HEK293T (cell line): ENCODE results near the gene FTSJ3.

Experiments
- ARNT ChIP-seq: fragments of 450-650 bp; IDR thresholded peaks from 2 replicates; pipeline ENCODE4 v1.6.1; 2017; ENCODE audit warnings: mild to moderate bottlenecking
- BHLHE40 ChIP-seq: fragments of 450-650 bp; IDR thresholded peaks from 2 replicates; pipeline ENCODE4 v1.6.1; 2016; ENCODE audit warnings: mild to moderate bottlenecking, moderate library complexity, borderline replicate concordance
- CTBP1 ChIP-seq: fragments of 450-650 bp; IDR thresholded peaks from 2 replicates; pipeline ENCODE4 v1.6.1; 2016; ENCODE audit warnings: borderline replicate concordance
- FOXA1 ChIP-seq: fragments of 450-650 bp; IDR thresholded peaks from 2 replicates; pipeline ENCODE4 v1.6.1; 2016; ENCODE audit warnings: mild to moderate bottlenecking
- FOXK2 ChIP-seq: fragments of 450-650 bp; IDR thresholded peaks from 2 replicates; pipeline ENCODE4 v1.6.1; 2016; ENCODE audit warnings: mild to moderate bottlenecking
- FOXM1 ChIP-seq: fragments of 450-650 bp; IDR thresholded peaks from 2 replicates; pipeline ENCODE4 v1.6.1; 2017; ENCODE audit warnings: mild to moderate bottlenecking, borderline replicate concordance
- HDGF ChIP-seq: fragments of 450-650 bp; IDR thresholded peaks from 2 replicates; pipeline ENCODE4 v1.6.1; 2017; ENCODE audit warnings: antibody characterized with exemption, borderline replicate concordance
- L3MBTL2 ChIP-seq: fragments of 450-650 bp; conservative IDR thresholded peaks from 2 replicates; pipeline ENCODE4 v1.6.1; 2016; ENCODE audit warnings: mild to moderate bottlenecking
- LEF1 ChIP-seq: fragments of 450-650 bp; IDR thresholded peaks from 2 replicates; pipeline ENCODE4 v1.6.1; 2017; ENCODE audit warnings: mild to moderate bottlenecking, borderline replicate concordance
- NFRKB ChIP-seq: fragments of 450-650 bp; IDR thresholded peaks from 2 replicates; pipeline ENCODE4 v1.6.1; 2016; ENCODE audit warnings: mild to moderate bottlenecking, moderate library complexity
- SP1 ChIP-seq: fragments of 450-650 bp; IDR thresholded peaks from 2 replicates; pipeline ENCODE4 v1.6.1; 2017
- SUZ12 ChIP-seq: fragments of 450-650 bp; IDR thresholded peaks from 2 replicates; pipeline ENCODE4 v1.6.1; 2016; ENCODE audit warnings: mild to moderate bottlenecking
- TARDBP ChIP-seq: fragments of 450-650 bp; IDR thresholded peaks from 2 replicates; pipeline ENCODE4 v1.6.1; 2016
- ZNF384 ChIP-seq: fragments of 450-650 bp; IDR thresholded peaks from 2 replicates; pipeline ENCODE4 v1.6.1; 2016

- no peak for TF ChIP-seq HDGF
- TF ChIP-seq BHLHE40, result no peak
- TF ChIP-seq FOXM1, result no peak
- no peak for TF ChIP-seq ARNT
- no peak for TF ChIP-seq ZNF384
- no peak for TF ChIP-seq NFRKB
- no peak for TF ChIP-seq SP1
- no peak for TF ChIP-seq L3MBTL2
- no peak for TF ChIP-seq SUZ12
- TF ChIP-seq FOXA1, result no peak
- TF ChIP-seq FOXK2, result no peak
- no peak for TF ChIP-seq LEF1
- no peak for TF ChIP-seq CTBP1
- no peak for TF ChIP-seq TARDBP
Measured at GRCh38 chr17:63821804-63822203, 5.7 kb downstream of the FTSJ3 start.
